HPDE6-E6E7 (cell line): ENCODE data around the gene ANXA9.

ENCODE experiments used
- DNase-seq: peaks from one replicate; pipeline ENCODE4 v3.0.0; 2011; ENCODE audit warnings: missing footprints; ENCODE audit errors: extremely low spot score

Gene ANXA9

DNA sequence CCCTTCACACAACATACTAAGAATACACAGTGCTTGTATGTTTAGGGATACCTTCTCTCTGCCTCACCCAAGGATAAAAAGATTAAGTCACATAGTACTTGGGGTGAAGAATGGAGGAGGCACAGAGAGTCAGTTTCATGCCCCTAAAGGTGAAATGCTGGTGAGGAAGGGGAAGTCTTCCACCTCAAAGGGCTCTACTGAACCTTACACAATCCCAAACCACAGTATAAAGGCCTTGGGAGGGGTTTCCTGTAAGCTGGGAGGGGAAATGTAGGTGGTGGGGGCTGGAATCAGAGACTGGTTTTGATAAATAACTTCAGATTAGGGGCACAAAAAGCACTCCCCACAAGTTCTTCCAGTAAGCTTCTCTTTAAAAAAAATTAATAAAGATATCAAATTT, 21.1 kb downstream of the ANXA9 start:
- DNase-seq: no peak

DNA sequence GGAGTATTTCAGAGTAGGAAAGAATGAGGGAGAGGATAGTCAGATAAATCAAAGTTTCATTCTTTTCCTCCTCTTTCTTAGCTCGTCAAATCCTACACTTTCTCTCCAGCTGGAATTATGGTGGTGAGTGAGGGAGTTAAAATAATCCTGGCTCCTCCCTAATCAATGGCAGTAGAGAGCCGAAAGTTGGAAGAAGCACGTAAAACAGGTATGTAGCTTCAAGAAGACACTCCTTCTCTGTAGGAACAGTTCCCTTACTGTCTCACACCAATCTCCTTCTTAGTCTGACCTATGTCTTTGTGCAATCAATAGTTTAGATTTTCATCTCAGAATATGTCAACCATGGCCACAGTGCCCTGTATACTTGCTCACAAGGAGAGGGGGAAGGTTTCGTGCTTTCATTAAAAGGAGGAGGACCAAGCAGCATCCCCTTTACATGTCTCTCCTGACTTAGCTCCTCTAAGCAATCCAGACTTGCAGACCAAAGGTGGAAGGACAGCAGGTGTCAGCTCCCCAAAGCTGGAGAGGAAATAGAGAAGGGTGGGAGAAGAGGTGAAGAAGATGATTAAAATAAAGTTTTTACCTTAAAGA, 23.7 kb downstream of the ANXA9 start:
- no peak for DNase-seq

DNA sequence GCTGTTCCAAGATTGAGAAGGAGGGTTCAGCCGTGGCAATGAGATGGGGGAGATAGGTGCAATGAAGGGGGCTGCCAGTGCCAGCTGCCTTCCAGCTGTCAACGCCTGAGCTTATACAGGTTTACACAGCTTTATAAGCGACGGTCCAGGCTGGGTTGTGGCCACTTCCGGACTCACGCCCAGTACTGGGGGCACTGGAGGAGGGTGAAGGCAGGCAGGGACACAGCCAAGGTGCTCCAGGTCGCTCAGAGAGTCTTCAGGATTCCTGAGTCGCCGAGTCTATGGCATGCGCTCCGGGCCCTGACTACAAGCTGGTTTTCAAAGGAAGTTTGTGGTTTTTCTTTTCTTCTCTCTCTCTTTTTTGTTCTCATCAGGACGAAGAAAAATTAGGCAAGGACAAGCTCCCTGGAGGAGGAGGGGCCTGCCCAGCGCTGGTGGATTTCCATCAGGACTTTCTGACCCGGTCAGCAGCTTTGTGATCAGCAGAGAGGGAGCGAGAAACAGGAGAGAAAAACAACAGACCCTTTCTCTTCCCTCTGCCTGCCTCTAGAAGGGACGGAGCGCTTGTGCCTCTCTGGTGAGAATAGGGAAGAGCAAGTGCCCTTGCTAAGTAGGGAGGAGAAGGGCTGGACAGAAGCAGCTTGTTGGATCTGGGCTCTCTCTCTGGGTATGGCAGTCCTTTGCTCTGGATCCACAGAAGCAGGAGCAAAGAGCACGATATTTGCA, 24.4 kb downstream of the ANXA9 start, which contains the start of gene MINDY1:
Gene MINDY1, minus strand, starts transcription at position 576 of the 726 bp plus-strand sequence. CDS start 4,285 bp downstream, outside the sequence.
- peak; percentile 83 for DNase-seq

DNA sequence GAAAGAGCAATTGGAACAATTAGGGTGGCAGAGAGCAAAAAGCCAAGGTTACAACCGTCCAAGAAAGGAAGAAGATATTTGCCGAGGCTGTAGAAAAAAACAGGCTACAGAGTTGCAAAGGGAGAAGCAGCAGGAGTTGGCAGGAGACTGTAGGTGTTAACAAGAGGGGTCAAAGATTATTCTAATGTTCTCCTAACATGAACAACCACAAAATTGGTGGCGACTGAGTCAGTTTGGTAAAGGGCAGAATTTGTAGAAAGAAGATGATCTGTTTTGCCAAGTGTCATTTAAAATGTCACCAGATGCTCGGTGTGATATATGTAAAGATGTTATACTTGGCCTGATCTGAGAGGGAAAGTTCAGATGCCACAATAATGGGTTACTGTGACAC, 25.8 kb downstream of the ANXA9 start:
- no peak for DNase-seq

DNA sequence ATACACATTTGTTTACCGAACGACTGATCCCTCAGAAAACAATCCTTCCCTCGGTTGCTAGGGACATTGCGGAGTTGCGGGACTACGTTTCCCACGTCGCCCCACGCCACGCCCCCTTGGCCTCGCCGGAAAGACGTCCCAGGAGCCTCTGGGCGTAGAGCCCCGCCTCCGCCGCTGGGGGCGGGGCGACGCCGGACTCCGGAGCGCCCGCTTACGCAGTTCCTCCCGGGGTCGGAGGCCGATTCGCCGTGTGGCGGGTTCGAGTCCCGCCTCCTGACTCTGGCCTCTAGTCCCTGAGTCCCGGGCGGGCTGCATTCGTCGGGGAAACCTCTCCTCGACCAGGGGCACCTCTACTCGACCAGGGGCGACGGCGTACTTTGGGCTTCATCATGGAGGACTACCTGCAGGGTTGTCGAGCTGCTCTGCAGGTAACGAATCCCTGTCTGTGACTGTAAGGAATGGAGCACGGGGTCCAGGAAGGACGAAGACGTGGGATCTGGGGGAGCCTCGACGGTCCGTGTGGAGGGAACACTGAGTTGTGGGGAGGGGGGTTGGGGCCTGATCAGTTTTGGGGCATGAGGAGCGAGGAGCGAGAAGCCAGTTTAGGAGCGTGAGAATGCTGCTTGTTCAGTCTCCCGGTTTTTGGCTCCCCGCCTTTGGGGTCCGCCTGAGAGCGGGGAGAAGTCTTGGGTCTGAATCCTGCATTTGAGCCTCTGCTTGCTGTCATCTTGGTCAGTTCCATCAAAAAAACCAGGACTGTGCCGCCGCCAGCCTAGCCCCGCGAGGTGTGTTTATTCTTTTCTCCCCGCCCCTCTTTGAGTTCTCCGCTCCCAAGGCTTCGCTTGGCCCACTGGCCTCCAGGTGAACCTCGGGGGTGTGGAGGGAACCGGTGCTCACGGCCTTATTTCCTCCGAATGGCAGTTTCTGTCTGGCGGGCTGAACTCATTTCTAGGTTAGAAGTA, 26.4 kb downstream of the ANXA9 start, which contains the start of gene PRUNE1:
Gene PRUNE1, plus strand, starts transcription at position 206 of the 962 bp plus-strand sequence. Its CDS starts 184 bp downstream, at position 390.
- DNase-seq: peak; percentile 98

DNA sequence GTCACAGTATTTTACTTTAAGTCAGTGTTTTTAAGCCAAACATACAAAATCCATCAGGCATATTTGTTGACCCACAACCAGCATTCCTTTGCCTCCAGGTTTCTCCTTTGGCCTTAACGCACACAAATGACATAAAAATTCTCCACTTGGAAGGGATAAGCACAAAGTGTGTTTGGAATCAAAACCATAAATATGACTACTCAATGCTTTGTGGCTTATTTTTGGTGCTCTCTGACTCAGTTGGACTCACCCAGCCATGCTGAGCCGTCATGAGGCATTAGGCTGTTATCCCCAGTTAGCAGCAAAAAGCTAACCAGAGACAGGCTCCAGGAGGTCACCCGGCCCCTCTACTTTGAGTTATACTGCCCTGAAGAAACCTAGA, 27.1 kb downstream of the ANXA9 start:
- no peak for DNase-seq

DNA sequence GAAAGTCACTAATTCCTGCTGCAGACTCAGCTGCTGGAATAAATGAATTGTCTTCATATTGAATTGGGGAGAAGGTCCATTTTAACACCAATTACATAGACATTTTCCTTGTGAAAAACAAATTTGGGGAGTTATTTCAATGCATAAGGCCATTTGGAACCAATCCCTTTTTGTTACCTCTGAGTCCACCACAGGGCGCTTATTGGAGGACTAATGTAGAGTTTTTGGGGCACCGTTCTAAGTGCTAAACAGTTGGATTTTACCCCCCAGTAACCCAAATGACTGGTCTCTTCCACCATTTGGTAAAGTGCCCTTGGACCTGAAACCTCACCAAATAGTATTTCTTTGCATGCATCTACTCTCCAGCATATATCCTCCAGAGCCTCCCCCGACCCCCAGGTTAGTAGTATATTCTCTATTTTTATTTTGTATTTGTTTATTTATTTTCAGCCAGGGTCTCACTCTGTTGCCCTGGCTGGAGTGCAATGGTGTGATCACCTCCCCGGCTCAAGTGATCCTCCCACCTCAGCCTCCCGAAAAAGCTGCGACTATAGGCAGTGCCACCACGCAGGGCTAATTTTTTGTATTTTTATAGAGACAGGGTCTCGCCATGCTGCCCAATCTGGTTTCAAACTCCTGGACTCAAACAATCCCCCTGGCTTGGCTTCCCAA, 27.7 kb downstream of the ANXA9 start:
- DNase-seq: no peak

DNA sequence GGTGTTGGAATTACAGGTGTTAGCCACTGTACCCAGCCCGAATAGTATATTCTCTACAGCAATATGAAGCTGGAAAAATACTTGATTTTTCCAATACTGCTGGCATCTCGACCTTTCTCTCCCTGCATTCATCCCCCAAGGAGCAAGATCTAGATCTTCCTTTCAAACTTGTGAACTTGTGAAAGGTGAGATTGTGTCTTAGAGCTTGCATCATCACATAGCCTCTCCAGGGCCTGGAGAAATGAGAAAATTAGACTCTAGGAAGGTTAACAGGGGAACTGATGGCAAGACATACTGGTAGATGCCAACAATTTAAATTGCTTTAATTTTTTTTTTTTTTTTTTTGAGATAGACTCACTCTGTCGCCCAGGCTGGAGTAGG, 28.2 kb downstream of the ANXA9 start:
- DNase-seq: no peak

DNA sequence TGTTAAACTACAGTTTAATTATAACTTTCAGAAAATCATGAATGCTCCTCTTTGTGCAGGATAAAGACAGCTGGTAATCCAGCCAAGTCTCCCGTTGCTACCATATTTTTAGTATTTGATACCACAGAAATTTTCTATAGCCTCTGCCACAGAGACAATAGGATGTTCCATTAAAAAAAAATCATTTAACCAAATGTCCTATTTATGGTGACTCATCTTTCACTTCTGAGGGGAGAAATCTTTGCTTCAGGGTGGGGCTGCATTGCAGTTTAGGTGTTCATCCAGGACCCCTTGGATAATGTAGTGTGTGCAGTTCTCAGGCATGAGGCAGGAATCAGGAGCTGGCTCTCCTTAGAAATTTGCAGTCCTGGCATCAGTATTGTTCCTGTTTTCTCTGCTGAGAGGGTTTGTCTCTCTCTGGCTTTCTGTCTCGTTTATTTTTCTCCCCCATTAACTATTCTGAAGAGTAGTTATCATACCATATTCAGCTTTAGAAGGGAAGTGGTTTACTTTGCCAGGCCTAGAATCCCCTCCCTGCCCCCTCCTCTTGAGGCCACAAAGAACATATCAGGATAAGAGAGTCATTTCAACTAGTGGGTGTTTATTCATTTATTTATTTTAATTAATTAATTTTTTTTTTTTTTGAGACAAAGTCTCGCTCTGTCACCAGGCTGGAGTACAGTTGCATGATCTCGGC, 29.2 kb downstream of the ANXA9 start:
- DNase-seq: no peak

DNA sequence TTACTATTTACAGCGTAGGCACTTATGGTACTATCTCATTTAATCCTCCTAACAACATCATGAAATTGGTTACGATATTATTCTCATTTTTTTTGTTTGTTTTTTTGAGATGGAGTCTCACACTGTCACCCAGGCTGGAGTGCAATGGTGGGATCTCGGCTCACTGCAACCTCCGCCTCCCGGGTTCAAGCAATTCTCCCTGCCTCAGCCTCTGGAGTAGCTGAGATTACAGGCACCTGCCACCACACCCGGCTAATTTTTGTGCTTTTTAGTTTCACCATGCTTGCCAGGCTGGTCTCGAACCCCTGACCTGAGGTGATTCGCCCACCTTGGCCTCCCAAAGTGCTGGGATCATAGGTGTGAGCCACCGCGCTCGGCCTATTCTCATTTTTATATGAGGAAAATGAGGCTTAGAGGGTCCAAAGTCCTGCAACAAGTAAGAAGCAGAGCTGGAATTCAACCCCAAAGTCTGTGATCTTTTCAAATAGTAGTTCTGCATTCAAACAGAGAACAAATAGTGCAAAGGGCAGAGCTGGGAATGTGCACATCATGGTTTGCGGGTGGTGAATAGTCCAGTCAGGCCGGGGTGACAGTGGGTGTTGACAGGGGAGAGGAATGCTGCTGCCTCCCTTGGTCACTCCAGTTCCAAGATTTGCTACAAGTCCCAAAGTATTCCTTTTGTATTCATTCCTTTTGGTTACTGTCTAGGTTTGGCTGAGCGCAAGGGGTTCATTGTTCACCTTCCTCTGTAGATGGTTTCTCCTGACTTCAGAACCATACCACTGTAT, 30.8 kb downstream of the ANXA9 start:
- no peak for DNase-seq

DNA sequence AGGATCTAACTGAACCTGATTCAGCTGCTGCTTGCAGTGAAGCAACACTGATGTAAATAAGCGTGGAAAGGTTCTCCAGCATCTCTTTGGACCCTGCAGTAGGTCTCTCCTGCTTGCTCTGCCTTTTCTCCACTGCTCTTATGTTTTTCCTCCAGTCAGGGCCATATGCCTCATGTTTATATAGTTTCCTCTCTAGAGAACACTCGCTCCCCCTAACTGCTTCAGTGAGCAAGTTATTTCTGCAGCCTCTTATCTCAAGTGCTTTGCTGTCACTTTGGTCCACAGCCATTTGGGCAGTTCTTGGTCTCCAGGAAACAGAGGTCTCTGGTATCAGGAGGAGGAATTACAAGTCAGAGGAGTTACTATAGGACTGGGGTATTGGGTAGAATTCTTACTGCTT, 31.4 kb downstream of the ANXA9 start:
- DNase-seq: no peak

DNA sequence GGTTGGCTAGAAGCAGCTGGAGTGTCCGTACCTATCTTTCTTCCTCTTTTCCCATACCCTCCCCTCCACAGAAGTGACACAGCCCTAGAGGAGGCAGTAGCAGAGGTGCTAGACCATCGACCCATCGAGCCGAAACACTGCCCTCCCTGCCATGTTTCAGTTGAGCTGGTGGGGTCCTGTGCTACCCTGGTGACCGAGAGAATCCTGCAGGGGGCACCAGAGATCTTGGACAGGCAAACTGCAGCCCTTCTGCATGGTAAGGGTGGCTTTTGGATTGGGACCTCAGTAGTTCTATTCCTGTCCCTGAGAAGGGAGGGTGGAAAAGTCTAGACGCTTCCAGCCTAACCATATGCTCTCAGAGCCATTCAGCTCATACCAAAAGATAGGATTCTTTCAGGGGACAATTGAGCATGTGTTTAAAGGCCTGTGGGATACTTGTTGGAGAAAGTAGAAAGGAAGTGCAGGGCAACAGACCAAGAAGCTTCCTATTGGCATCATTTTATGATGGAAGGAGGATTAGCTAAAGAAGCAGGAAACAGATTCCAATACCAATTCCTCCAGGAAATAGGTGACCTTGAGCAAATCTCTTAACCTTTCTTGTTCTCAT, 42.6 kb downstream of the ANXA9 start:
- peak; percentile 48 for DNase-seq

DNA sequence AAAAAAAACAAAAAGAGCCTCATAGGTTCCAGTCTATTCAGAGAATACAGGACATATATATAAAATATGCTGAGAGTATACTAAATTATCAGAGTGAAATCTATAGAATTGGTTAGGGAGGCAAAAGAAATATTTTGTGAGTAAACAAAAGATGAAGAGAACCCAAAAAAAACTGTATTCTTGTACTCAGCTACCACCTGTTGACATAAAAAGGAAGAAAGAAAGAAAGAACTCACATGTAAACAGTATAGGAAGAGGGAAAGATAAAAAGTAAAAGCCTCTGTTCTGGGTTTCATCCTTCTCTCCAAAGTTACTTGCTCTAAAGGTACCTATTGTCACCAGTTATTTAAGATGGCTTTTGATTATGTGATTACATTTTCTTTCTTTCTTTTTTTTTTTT, 44.4 kb downstream of the ANXA9 start:
- DNase-seq: no peak

DNA sequence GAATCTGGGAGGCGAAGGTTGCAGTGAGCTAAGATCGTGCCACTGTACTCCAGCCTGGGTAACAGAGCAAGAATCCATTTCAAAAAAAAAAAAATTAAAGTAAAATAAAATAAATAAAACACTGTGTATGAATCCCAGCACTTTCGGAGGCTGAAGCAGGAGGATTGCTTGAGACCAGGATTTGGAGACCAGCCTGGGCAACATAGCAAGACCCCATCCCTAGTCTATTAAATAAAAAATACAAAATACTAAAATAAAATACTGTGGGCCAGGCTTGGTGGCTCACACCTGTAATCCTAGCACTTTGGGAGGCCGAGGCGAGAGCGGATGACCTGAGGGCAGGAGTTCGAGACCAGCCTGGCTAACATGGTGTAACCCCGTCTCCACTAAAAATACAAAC, 50.1 kb downstream of the ANXA9 start:
- DNase-seq: no peak

DNA sequence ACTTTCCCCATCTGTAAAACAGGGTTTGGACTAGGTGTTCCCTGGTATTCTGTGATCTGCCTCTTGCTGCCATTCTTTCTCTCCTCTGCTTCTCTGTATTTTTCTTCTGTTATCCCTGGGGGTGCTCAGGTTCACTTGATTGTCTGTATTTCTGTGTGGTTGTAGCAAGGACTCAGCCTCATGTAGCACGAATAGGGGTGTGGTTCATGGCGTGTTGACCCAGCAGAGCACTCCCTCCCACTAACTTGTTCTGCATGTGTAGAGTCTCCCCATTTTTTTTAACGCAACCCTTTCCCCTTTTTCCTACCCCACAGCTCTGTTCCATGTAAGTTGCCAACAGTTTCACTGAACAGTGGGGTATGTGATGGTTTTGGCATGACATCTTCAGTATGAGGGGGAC, 53.1 kb downstream of the ANXA9 start:
- no peak for DNase-seq

DNA sequence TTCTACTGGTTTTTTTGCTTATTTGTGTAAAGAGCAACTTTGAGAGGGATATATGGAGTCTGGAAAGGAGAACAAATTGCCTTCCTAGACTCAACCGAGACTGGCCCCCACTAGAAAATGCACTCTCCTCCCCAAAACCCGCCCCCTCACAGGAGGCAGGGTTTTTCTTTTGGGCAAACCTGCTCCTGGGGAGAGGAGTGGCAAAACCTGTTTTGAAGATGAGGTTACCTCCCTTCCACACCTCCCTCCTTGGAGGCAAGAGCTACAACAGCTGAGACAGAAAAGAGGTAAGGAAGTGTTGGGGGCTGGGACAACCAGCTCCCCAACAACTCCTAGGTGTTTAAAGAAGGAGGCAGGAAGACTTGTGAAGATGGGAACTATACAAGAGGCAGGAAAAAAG, 54.3 kb downstream of the ANXA9 start, which contains the start of gene BNIPL:
Gene BNIPL, plus strand, starts transcription at position 231 of the 400 bp plus-strand sequence. Its CDS starts 140 bp downstream, at position 371.
- DNase-seq: no peak

DNA sequence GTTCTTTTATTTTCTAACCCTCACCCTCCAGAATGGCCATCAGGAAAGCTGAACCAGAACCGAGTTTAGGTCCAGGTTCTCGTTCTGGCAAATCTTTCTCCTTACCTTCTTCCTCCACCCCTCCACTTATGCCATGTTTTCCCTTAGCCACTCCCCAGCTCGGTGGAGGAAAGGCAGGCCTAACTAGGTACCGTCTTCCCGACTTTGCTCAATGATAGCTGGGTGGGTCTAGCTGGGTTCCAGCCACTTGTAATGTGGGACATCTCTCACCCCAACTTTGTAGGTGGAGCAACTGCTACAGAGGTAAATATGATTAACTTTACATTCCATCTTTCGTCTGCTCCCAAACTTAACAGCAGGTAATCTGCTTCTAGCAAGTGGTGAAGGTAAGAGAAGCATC, 54.9 kb downstream of the ANXA9 start:
- DNase-seq: no peak

DNA sequence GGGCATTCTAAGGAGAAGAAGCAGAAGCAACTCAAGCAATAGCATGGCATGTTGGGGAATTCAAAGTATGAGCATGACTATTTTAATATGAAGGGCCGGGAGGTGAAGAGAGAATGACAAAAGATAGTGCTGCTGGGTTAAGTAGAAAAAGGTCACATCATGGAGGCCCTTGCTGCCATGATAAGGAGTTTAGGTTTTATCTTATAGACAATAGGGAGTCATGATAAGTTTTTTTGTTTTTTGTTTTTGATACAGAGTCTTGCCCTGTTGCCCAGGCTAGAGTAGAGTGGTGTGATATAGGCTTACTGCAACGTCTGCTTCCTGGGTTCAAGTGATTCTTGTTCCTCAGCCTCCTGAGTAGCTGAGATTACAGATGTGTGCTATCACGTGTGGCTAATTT, 57.4 kb downstream of the ANXA9 start:
- DNase-seq: no peak

DNA sequence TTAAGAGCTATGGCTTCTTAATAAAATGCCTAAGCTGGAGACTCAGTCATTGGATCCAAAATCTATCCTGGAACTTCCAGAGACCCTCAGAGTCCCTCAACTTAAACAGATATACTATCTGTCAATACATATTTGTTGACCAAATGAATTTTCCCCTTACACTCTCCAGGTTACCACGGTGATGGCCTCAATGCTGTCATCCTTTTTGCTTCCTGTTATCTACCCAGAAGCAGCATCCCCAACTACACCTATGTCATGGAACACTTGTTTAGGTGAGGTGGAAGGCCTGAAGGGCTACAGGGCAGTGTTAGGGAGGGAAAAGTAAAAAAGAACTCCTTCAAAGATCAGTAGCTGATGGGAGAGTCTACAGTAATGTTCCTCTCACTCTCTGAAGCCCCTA, 61.1 kb downstream of the ANXA9 start:
- DNase-seq: no peak
